Activated CD8-positive, alpha-beta T cell treated with anti-CD3 and anti-CD28 coated beads for 36 hours (primary cell): ENCODE measurements around the gene CELF2. TPM values are rescaled to one million over a fixed set of nuclear protein-coding genes. Genes with fewer than 3 reads are reported as not detected.
A peak's percentile ranks its signal among the peaks of the same experiment; 100 is the strongest.

Source experiments
- ATAC-seq: fragments of 200-7000 bp; cut with Tn5 transposase; one replicate; pipeline ENCODE4 v1.10.0; 2021; ENCODE audit warnings: mild to moderate bottlenecking, moderate library complexity
- CTCF ChIA-PET: fragments of 350-600 bp; sonication (Branson Sonifier 250); formaldehyde crosslinking; loops from one replicate; lab custom pipeline; 2021; ENCODE audit warnings: antibody characterized with exemption; lab: Charles Lee
- POLR2A ChIA-PET: fragments of 350-600 bp; sonication (Branson Sonifier 250); formaldehyde crosslinking; loops from one replicate; lab custom pipeline; 2021; ENCODE audit warnings: antibody characterized with exemption; lab: Charles Lee
- DNase-seq: peaks from one replicate; pipeline ENCODE4 v3.0.0-alpha.2; 2020
- H3K27ac Mint-ChIP-seq: one replicate; pipeline ENCODE4 v1.8.0; 2021; ENCODE audit warnings: mild to moderate bottlenecking, mixed read lengths
- H3K27me3 Mint-ChIP-seq: one replicate; pipeline ENCODE4 v1.8.0; 2021; ENCODE audit warnings: mixed read lengths
- H3K36me3 Mint-ChIP-seq: one replicate; pipeline ENCODE4 v1.8.0; 2021; ENCODE audit warnings: low read depth, mixed read lengths
- H3K4me1 Mint-ChIP-seq: one replicate; pipeline ENCODE4 v1.8.0; 2021; ENCODE audit warnings: low read depth, mixed read lengths
- H3K4me3 Mint-ChIP-seq: one replicate; pipeline ENCODE4 v1.8.0; 2021; ENCODE audit warnings: mild to moderate bottlenecking, moderate library complexity, mixed read lengths
- H3K9me3 Mint-ChIP-seq: one replicate; pipeline ENCODE4 v1.8.0; 2021; ENCODE audit warnings: mixed read lengths
- CTCF ChIP-seq: fragments of 200-600 bp; IDR thresholded peaks from one replicate; pipeline ENCODE4 v1.8.0; 2022; ENCODE audit warnings: antibody characterized with exemption, mild to moderate bottlenecking
- intact Hi-C: fragments of 100-400 bp; cut with micrococcal nuclease; formaldehyde crosslinking; loops from one replicate; pipeline ENCODE4 v1.10.0; 2022
- total RNA-seq, 2 experiments: library from RNA; stranded (reverse); gene quantifications; one replicate each; pipeline ENCODE4 v1.2.3, GENCODE V29; 2021

The CELF2 gene
- total RNA-seq, 2 experiments from 2014 or later: 132 to 133 TPM

DNA sequence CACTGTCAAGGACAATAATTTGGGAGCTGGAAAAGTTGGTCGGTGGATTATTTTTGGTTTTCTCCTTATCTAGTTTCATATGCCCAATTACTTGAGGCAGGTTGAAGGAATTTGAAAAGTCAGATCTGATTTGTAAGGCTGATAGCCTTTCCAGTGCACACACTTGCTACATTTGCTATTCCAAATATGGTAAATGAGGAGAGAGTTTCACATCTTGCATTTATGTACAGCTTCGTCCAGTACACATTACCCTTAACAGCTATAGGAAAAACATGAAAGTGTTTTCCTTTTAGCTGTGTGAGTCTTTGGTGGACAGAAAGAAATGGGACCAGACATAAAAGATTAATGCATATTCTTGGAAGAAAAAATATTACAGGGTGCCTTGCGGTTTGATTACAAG, 201.8 kb downstream of the CELF2 start:
- intact Hi-C loops: no loop called here
- Mint-ChIP-seq H3K27me3 (no peaks in the 10 kb centered on the region), H3K4me3 (peak overlapping the region; percentile 8), H3K4me1 (peaks cover 94% of the 10 kb centered on the region), H3K36me3 (peaks cover 87% of the 10 kb centered on the region), H3K27ac (peak overlapping the region; percentile 97), H3K9me3 (no peaks in the 10 kb centered on the region)
- ChIA-PET CTCF (interaction anchor here (1.0 to 3.1 kb wide), 6 partner anchors 9 to 55 kb away, joined by 3 to 14 read pairs (median 4); no protein-coding TSS in a partner anchor), POLR2A (interaction anchor here (0.7 to 12.3 kb wide), 7 partner anchors 7 to 48 kb away, joined by 3 to 105 read pairs (median 12); no protein-coding TSS in a partner anchor)
- no peak for ATAC-seq
- DNase-seq: no peak
- TF ChIP-seq CTCF: no peak

DNA sequence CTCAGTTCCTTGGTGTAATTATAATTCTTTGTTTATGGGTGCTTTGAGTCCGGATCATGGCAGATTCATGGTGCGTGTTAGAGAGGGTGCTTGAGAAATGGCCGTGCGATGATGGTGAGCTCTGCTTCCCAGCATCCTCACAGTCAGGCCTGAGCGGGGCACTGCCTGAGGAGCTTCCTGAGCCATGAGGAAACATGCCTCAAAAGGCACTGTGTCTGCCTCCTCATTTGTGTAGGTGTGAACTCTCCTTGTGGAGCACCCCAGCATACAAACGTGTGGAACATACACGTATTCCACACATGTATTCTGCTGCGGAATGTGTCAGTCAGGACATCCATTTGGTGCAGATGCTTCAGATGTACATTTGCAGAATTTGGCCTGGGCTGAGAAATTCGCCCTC, 205.4 kb downstream of the CELF2 start:
- DNase-seq: no peak
- intact Hi-C loops: no loop called here
- no peak for ATAC-seq
- no peak for TF ChIP-seq CTCF
- no peak overlapping the region for H3K4me3 Mint-ChIP-seq
- peak overlapping the region; percentile 34 for H3K27ac Mint-ChIP-seq
- no peaks in the 10 kb centered on the region for H3K9me3 Mint-ChIP-seq
- H3K36me3 Mint-ChIP-seq: peaks cover 86% of the 10 kb centered on the region
- H3K4me1 Mint-ChIP-seq: peaks cover 94% of the 10 kb centered on the region
- CTCF ChIA-PET: interaction anchor here (1.4 kb wide), 1 partner anchor 41 kb away, joined by 3 read pairs; no protein-coding TSS in a partner anchor
- POLR2A ChIA-PET: interaction anchor here (3.4 kb wide), 1 partner anchor 13 kb away, joined by 14 read pairs; no protein-coding TSS in a partner anchor
- no peaks in the 10 kb centered on the region for H3K27me3 Mint-ChIP-seq

- Mint-ChIP-seq H3K27ac (peak overlapping the region; percentile 93), H3K4me3 (no peak overlapping the region), H3K36me3 (peaks cover 86% of the 10 kb centered on the region), H3K9me3 (no peaks in the 10 kb centered on the region), H3K4me1 (peaks cover 95% of the 10 kb centered on the region), H3K27me3 (no peaks in the 10 kb centered on the region)
- ChIA-PET POLR2A (interaction anchor here (0.6 to 6.7 kb wide), 4 partner anchors 12 to 121 kb away, joined by 4 to 41 read pairs (median 14); no protein-coding TSS in a partner anchor), CTCF (interaction anchor here (1.4 kb wide), 1 partner anchor 41 kb away, joined by 3 read pairs; no protein-coding TSS in a partner anchor)
- ATAC-seq (no peak), DNase-seq (no peak)
- TF ChIP-seq CTCF: no peak
- intact Hi-C loops: no loop called here
These were observed 206.0 kb downstream of the CELF2 start for GRCh38 chr10:11223507-11224140.

DNA sequence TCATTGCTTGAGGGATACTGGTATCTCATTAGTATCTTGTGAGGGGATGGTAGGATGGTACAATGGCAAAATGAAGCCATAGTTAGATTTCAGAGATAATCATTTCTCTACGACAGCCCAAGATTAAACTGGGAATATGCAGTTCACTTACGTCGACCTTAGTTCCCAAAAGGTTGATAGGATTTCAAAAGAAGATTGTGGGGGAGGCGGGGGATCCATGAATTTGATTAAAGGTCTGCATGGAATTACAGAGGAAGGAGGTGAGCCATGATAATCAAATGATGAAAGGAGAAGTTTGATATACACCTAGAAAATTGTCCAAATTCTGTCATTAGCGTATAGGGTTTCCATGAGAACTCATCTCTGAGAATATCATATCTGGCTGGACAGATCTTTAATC, 206.6 kb downstream of the CELF2 start:
- Mint-ChIP-seq H3K9me3 (no peaks in the 10 kb centered on the region), H3K4me1 (peaks cover 95% of the 10 kb centered on the region), H3K36me3 (peaks cover 90% of the 10 kb centered on the region), H3K4me3 (no peak overlapping the region), H3K27ac (peak overlapping the region; percentile 93), H3K27me3 (no peaks in the 10 kb centered on the region)
- no peak for ATAC-seq
- intact Hi-C loops: no loop called here
- CTCF ChIA-PET: no interaction called here
- TF ChIP-seq CTCF: no peak
- POLR2A ChIA-PET: interaction anchor here (0.6 to 6.7 kb wide), 7 partner anchors 12 to 121 kb away, joined by 3 to 41 read pairs (median 14); no protein-coding TSS in a partner anchor
- no peak for DNase-seq
